BJ (cell line): ENCODE results near the gene RPS6KA2. TPM values are rescaled to one million over a fixed set of nuclear protein-coding genes. Genes with fewer than 3 reads are reported as not detected.

Experiments
- CTCF ChIA-PET: fragments of 350-600 bp; formaldehyde crosslinking; extraction: SDS; loops from one replicate; lab custom pipeline; 2021; ENCODE audit warnings: antibody characterized with exemption, inconsistent platforms; lab: Yijun Ruan, JAX
- POLR2A ChIA-PET: fragments of 300-600 bp; sonication (Branson Sonifier 250); formaldehyde crosslinking; extraction: SDS; loops from one replicate; lab custom pipeline; 2021; ENCODE audit warnings: antibody characterized with exemption; lab: Charles Lee
- DNase-seq: peaks from one replicate; pipeline ENCODE4 v3.0.0-alpha.2; 2011; ENCODE audit warnings: low read depth
- H3K27me3 ChIP-seq: 2 replicates; pipeline ENCODE4 v1.6.0; 2011; ENCODE audit warnings: low read length; ENCODE audit not compliant: control insufficient read depth, insufficient read depth
- H3K36me3 ChIP-seq: 2 replicates; pipeline ENCODE4 v1.5.1; 2011; ENCODE audit warnings: low read length; ENCODE audit not compliant: control insufficient read depth, insufficient read depth
- H3K4me3 ChIP-seq: 2 replicates; pipeline ENCODE4 v1.5.1; 2011; ENCODE audit warnings: low read depth, mild to moderate bottlenecking, control low read depth, low read length
- CTCF ChIP-seq: IDR thresholded peaks from 2 replicates; pipeline ENCODE4 v1.5.1; 2011; ENCODE audit warnings: low read depth, mild to moderate bottlenecking, control low read depth, inconsistent platforms, low read length, moderate library complexity; ENCODE audit not compliant: insufficient read depth
- polyA plus RNA-seq: library from polyadenylated mRNA; depleted of rRNA; stranded (reverse); fragments of >200 nt; gene quantifications from 2 replicates; pipeline ENCODE4 v1.2.3, GENCODE V29; 2011

The RPS6KA2 gene
- polyA plus RNA-seq, 1 experiment: 80.8 TPM

- H3K4me3 ChIP-seq: no peak overlapping the region
- TF ChIP-seq CTCF: no peak
- DNase-seq: no peak
- H3K27me3 ChIP-seq: no peaks in the 10 kb centered on the region
- ChIA-PET CTCF (no interaction called here), POLR2A (no interaction called here)
- peaks cover 14% of the 10 kb centered on the region for H3K36me3 ChIP-seq
Observed at GRCh38 chr6:166412911-166413384, 214.1 kb downstream of the RPS6KA2 start.

DNA sequence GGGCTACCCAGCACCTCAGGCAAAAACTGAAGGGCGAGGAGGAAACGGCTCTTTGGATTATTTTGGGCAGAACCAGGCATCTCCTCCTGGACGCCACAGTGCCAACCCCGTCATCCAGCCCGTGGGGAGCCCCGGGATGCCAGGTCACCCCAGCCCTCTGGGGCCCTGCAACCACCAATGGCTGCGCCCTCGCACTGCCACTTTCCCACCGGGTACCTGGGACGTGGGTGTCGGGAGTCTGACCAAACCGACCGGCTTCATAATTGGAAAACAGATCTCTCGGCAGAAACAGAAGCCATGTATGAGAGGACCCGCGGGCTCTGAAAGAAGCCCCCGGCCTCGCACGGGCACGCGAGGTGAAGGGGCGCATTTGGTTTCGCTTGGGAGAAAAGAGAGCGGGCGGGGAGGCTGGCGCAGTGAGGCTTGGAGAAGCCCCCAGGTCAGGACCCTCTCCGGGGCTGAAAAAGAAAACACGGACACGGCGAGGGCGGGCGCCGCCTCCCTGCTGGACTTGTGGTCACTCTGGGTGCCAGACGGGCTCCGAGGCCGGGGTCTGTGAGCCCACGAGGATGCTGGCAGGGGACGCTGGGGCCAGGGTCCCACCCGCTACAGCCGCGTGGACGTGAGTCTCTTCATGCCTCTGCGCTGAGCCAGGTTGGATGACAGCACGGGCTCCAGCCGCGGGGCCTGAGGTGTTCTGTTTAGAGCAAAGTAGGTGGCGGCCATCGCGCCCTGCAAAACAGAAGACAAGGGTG lies 214.7 kb downstream of the RPS6KA2 start:
- CTCF ChIA-PET: interaction anchor here (0.7 to 1.2 kb wide), 2 partner anchors 10 to 99 kb away, joined by 3 read pairs; no protein-coding TSS in a partner anchor
- DNase-seq: no peak
- H3K27me3 ChIP-seq: no peaks in the 10 kb centered on the region
- TF ChIP-seq CTCF: no peak
- no peak overlapping the region for H3K4me3 ChIP-seq
- POLR2A ChIA-PET: no interaction called here
- H3K36me3 ChIP-seq: peaks cover 14% of the 10 kb centered on the region

GRCh38 chr6:166411721-166412151 lies 215.3 kb downstream of the RPS6KA2 start:
- no peaks in the 10 kb centered on the region for H3K27me3 ChIP-seq
- no peak overlapping the region for H3K4me3 ChIP-seq
- POLR2A ChIA-PET: no interaction called here
- CTCF ChIA-PET: interaction anchor here (0.7 to 1.6 kb wide), 3 partner anchors 10 to 98 kb away, joined by 3 to 9 read pairs (median 3); no protein-coding TSS in a partner anchor
- peaks cover 12% of the 10 kb centered on the region for H3K36me3 ChIP-seq
- no peak for DNase-seq
- no peak for TF ChIP-seq CTCF

DNA sequence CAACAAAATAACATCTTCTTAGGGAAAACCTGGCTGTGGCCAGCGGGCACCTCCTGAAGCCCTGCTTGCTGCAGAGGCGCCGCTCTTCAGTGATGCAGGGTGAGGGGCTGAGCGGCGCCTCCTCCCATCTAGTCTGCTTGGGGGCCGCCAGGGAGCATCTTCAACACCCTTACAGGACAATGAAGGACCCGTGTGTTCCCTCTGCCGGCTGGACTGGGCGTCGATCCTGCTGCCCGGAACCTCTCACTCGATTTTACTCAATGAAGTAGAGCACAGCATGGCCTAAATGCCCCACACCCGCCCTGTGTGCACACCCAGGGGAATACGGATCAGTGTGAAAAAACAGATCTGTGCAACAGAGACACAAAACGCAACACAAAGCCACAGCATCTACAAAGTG lies 215.8 kb downstream of the RPS6KA2 start:
- POLR2A ChIA-PET: no interaction called here
- CTCF ChIA-PET: interaction anchor here (1.2 to 1.6 kb wide), 2 partner anchors 10 to 98 kb away, joined by 3 to 9 read pairs; no protein-coding TSS in a partner anchor
- no peak for TF ChIP-seq CTCF
- Histone ChIP-seq H3K27me3 (no peaks in the 10 kb centered on the region), H3K36me3 (peaks cover 12% of the 10 kb centered on the region), H3K4me3 (no peak overlapping the region)
- no peak for DNase-seq

- H3K27me3 ChIP-seq: no peaks in the 10 kb centered on the region
- peaks cover 12% of the 10 kb centered on the region for H3K36me3 ChIP-seq
- H3K4me3 ChIP-seq: no peak overlapping the region
- POLR2A ChIA-PET: no interaction called here
- no peak for TF ChIP-seq CTCF
- no peak for DNase-seq
- CTCF ChIA-PET: interaction anchor here (0.9 to 1.6 kb wide), 3 partner anchors 10 to 129 kb away, joined by 3 to 9 read pairs (median 4); no protein-coding TSS in a partner anchor
Observed at GRCh38 chr6:166410426-166410935, 216.6 kb downstream of the RPS6KA2 start.
